Measurements from ENCODE around the gene IFNA6.

DNA sequence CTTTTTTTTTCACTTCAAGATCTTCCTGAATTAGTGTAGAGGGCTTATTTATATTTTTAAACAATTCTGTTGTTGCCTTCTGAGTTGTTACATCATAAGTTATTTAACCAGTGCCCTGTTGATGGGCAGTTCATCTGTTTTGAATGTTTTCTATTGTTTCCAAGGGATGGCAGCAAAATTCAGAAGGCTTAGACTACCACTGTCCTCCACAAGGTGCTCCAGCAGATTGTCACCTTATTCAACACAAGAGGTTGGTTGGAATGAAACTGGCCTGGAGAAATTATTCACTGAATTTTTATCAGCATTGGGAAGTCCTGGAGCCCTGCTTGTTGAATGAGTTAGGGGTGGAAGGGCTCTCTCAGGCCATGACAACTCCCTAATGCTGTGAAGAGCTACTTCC lies 14.2 kb downstream of the IFNA6 start:
- TF ChIP-seq, protein P1, sequence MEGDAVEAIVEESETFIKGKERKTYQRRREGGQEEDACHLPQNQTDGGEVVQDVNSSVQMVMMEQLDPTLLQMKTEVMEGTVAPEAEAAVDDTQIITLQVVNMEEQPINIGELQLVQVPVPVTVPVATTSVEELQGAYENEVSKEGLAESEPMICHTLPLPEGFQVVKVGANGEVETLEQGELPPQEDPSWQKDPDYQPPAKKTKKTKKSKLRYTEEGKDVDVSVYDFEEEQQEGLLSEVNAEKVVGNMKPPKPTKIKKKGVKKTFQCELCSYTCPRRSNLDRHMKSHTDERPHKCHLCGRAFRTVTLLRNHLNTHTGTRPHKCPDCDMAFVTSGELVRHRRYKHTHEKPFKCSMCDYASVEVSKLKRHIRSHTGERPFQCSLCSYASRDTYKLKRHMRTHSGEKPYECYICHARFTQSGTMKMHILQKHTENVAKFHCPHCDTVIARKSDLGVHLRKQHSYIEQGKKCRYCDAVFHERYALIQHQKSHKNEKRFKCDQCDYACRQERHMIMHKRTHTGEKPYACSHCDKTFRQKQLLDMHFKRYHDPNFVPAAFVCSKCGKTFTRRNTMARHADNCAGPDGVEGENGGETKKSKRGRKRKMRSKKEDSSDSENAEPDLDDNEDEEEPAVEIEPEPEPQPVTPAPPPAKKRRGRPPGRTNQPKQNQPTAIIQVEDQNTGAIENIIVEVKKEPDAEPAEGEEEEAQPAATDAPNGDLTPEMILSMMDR (conservative IDR thresholded peaks at IDR 0.05; ENCODE audit: low read depth, low read length) = no peak
- no peak for TF ChIP-seq EZH2 (IDR thresholded peaks at IDR 0.05; ENCODE audit: borderline replicate concordance, low read depth, low read length, poor library complexity, severe bottlenecking)
